Jurkat, Clone E6-1 (cell line): ENCODE results near the gene USP17L29. TPM values are rescaled to one million over a fixed set of nuclear protein-coding genes. Genes with fewer than 3 reads are reported as not detected.
A peak's percentile ranks its signal among the peaks of the same experiment; 100 is the strongest.
"Not testable (repeated sequence)": the region's sequence is repeated elsewhere in the genome, so short reads cannot be mapped to it uniquely, and the experiment has no call there.

Source experiments
- DNase-seq: peaks from one replicate; pipeline ENCODE4 v3.0.0-alpha.2; 2011; ENCODE audit warnings: low read depth, low spot score
- H3K4me3 ChIP-seq: 2 replicates; pipeline ENCODE4 v1.5.1; 2011; ENCODE audit warnings: mild to moderate bottlenecking, low read length, control low read depth, moderate library complexity
- polyA plus RNA-seq: library from polyadenylated mRNA; unstranded; fragments of >200 nt; gene quantifications from one replicate; pipeline ENCODE4 v1.2.1, GENCODE V29; 2012; ENCODE audit warnings: missing spikeins; ENCODE audit not compliant: insufficient read length, insufficient read depth

USP17L29 gene, protein sequence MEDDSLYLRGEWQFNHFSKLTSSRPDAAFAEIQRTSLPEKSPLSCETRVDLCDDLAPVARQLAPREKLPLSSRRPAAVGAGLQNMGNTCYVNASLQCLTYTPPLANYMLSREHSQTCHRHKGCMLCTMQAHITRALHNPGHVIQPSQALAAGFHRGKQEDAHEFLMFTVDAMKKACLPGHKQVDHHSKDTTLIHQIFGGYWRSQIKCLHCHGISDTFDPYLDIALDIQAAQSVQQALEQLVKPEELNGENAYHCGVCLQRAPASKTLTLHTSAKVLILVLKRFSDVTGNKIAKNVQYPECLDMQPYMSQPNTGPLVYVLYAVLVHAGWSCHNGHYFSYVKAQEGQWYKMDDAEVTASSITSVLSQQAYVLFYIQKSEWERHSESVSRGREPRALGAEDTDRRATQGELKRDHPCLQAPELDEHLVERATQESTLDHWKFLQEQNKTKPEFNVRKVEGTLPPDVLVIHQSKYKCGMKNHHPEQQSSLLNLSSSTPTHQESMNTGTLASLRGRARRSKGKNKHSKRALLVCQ
- not detected for polyA plus RNA-seq

DNA sequence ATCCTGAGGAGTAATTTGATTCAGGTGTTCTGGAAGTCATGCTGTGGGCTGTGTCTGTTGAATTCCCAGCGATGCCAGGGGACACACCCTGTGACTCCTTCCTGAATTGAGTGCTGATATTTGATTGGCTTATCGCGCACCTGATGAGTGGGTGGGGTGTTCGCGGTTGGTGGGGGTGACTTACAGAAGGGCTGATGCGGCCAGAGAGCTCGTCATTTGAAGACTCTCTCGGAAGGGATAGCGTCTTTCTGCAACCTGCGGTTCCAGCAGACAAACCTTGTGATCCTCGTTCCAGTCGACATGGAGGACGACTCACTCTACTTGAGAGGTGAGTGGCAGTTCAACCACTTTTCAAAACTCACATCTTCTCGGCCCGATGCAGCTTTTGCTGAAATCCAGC, at the start of gene USP17L29:
USP17L29 (plus strand) TSS at position 301 of the 400 bp plus-strand sequence; CDS start at position 301, 0 bp downstream.
- H3K4me3 ChIP-seq, DNase-seq: not testable (repeated sequence)

DNA sequence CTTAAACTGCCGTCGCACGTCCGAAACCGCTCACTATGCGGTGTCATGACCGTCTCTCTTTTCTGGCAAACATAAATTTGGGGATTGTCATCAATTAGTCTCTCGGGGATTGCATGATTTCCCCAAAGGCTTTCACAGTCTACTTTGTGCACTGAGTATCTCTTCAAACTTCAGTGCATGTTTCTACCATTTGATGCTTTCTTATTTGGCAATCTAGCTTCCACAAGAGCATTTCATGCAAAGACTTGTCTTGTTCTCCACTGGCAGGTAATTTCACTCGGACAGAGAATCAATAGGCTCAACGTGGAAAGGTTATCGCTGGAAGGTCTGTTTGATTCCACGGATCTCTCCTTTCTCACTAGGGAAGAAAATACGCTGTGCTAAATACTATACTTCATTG, 29.2 kb upstream of the USP17L29 start:
- not testable (repeated sequence) for H3K4me3 ChIP-seq, DNase-seq

DNA sequence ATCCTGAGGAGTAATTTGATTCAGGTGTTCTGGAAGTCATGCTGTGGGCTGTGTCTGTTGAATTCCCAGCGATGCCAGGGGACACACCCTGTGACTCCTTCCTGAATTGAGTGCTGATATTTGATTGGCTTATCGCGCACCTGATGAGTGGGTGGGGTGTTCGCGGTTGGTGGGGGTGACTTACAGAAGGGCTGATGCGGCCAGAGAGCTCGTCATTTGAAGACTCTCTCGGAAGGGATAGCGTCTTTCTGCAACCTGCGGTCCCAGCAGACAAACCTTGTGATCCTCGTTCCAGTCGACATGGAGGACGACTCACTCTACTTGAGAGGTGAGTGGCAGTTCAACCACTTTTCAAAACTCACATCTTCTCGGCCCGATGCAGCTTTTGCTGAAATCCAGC, 28.6 kb upstream of the USP17L29 start, which contains the start of gene USP17L24:
USP17L24 (plus strand) TSS at position 301 of the 400 bp plus-strand sequence; CDS start at position 301, 0 bp downstream.
- not testable (repeated sequence) for H3K4me3 ChIP-seq, DNase-seq

DNA sequence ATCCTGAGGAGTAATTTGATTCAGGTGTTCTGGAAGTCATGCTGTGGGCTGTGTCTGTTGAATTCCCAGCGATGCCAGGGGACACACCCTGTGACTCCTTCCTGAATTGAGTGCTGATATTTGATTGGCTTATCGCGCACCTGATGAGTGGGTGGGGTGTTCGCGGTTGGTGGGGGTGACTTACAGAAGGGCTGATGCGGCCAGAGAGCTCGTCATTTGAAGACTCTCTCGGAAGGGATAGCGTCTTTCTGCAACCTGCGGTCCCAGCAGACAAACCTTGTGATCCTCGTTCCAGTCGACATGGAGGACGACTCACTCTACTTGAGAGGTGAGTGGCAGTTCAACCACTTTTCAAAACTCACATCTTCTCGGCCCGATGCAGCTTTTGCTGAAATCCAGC, 23.8 kb upstream of the USP17L29 start, which contains the start of gene USP17L25:
USP17L25 (plus strand) TSS at position 301 of the 400 bp plus-strand sequence; CDS start at position 301, 0 bp downstream.
- not testable (repeated sequence) for H3K4me3 ChIP-seq, DNase-seq

DNA sequence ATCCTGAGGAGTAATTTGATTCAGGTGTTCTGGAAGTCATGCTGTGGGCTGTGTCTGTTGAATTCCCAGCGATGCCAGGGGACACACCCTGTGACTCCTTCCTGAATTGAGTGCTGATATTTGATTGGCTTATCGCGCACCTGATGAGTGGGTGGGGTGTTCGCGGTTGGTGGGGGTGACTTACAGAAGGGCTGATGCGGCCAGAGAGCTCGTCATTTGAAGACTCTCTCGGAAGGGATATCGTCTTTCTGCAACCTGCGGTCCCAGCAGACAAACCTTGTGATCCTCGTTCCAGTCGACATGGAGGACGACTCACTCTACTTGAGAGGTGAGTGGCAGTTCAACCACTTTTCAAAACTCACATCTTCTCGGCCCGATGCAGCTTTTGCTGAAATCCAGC, 19.1 kb upstream of the USP17L29 start, which contains the start of gene USP17L26:
USP17L26 (plus strand) TSS at position 301 of the 400 bp plus-strand sequence; CDS start at position 301, 0 bp downstream.
- not testable (repeated sequence) for H3K4me3 ChIP-seq, DNase-seq

DNA sequence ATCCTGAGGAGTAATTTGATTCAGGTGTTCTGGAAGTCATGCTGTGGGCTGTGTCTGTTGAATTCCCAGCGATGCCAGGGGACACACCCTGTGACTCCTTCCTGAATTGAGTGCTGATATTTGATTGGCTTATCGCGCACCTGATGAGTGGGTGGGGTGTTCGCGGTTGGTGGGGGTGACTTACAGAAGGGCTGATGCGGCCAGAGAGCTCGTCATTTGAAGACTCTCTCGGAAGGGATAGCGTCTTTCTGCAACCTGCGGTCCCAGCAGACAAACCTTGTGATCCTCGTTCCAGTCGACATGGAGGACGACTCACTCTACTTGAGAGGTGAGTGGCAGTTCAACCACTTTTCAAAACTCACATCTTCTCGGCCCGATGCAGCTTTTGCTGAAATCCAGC, 14.3 kb upstream of the USP17L29 start, which contains the start of gene USP17L5:
USP17L5 (plus strand) TSS at position 301 of the 400 bp plus-strand sequence; CDS start at position 301, 0 bp downstream.
- DNase-seq, H3K4me3 ChIP-seq: not testable (repeated sequence)

DNA sequence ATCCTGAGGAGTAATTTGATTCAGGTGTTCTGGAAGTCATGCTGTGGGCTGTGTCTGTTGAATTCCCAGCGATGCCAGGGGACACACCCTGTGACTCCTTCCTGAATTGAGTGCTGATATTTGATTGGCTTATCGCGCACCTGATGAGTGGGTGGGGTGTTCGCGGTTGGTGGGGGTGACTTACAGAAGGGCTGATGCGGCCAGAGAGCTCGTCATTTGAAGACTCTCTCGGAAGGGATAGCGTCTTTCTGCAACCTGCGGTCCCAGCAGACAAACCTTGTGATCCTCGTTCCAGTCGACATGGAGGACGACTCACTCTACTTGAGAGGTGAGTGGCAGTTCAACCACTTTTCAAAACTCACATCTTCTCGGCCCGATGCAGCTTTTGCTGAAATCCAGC, 9.6 kb upstream of the USP17L29 start, which contains the start of gene USP17L27:
USP17L27 (plus strand) TSS at position 301 of the 400 bp plus-strand sequence; CDS start at position 301, 0 bp downstream.
- DNase-seq, H3K4me3 ChIP-seq: not testable (repeated sequence)

DNA sequence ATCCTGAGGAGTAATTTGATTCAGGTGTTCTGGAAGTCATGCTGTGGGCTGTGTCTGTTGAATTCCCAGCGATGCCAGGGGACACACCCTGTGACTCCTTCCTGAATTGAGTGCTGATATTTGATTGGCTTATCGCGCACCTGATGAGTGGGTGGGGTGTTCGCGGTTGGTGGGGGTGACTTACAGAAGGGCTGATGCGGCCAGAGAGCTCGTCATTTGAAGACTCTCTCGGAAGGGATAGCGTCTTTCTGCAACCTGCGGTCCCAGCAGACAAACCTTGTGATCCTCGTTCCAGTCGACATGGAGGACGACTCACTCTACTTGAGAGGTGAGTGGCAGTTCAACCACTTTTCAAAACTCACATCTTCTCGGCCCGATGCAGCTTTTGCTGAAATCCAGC, 4.8 kb upstream of the USP17L29 start, which contains the start of gene USP17L28:
USP17L28 (plus strand) TSS at position 301 of the 400 bp plus-strand sequence; CDS start at position 301, 0 bp downstream.
- not testable (repeated sequence) for DNase-seq, H3K4me3 ChIP-seq

DNA sequence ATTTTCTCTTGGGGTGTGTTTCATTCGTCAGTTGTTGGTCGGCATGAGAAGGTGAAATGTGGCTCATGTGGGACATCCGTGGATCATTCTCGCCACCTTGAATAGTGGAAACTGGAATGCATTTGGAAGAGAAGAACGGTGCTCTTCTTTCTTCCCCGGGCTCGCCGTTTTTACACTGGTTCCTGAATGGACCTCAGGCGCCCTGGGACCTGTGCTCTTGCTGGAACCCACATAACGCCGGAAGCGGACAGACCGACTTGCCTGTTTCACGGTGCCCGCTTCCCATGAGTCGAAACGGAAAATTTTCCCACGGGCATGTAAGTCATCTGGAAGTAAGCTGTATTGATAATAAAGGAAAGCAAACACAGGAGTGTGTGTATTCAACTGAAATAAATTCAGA, 2.6 kb upstream of the USP17L29 start:
- H3K4me3 ChIP-seq, DNase-seq: not testable (repeated sequence)

DNA sequence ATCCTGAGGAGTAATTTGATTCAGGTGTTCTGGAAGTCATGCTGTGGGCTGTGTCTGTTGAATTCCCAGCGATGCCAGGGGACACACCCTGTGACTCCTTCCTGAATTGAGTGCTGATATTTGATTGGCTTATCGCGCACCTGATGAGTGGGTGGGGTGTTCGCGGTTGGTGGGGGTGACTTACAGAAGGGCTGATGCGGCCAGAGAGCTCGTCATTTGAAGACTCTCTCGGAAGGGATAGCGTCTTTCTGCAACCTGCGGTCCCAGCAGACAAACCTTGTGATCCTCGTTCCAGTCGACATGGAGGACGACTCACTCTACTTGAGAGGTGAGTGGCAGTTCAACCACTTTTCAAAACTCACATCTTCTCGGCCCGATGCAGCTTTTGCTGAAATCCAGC, 9.4 kb downstream of the USP17L29 start, which contains the start of gene USP17L30:
USP17L30 (plus strand) TSS at position 301 of the 400 bp plus-strand sequence; CDS start at position 301, 0 bp downstream.
- H3K4me3 ChIP-seq, DNase-seq: not testable (repeated sequence)

DNA sequence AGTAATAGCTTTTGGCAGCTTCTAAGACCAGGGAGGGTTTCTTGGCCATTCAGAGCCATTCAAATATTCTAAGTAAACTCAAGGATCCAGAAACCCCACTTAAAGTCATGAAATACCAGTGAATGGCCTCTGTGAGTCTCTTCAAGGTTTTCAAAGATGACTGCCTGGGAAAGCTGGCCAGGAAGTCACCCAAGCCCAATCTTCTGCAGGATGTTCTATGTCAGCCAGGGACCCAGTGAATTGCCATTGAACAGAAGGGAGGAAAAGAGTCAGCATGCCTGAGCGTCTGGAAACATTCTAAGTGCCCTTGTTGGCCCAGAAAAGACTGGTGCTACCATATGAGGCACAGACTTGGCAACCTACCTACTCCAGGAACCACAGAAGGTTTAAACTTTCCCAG, 26.4 kb downstream of the USP17L29 start:
- not testable (repeated sequence) for DNase-seq, H3K4me3 ChIP-seq

DNA sequence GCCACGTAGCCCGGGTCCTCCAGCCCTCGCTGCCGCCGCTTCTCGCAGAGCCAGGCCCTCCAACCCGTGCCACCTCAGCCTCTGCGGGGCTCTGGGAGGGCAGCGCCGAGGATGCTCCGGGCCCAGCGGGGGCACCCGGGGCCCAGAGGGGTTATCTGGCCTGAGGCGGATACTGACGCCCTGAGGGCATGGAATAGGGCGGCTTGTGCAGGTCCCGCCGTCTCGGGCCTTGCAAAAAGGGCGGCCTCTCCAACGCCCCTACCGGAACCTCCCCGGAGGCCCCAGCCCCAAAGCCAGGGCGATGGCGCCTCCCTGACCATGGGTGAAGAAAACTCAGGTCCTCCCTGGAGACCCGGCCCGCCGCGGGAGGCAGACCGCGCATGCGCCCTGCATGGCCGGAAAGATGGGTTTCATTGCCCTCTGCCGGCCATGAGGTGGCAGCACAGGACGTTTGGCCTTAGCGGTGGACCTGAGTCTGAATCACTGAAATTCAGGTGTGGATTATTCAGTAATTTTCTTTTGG, 27.6 kb downstream of the USP17L29 start:
- H3K4me3 ChIP-seq = peak overlapping the region; percentile 51
- not testable (repeated sequence) for DNase-seq

DNA sequence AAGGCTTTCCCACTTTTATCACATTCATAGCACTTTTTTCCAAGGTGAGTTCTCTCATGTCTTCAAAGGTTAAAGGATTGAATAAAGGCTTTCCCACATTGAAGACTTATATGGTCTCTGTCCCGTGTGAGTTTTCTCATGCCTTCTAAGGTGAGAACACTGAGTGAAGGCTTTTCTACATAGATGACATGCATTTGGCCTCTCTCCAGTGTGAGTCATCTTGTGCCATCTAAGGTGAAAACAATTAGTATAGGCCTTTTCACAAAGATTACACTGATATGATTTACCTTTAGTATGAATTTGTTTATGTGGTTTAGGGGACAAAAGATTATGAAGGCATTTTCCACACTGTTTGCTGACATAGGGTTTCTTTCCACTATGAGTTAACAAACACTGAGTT, 30.7 kb downstream of the USP17L29 start:
- H3K4me3 ChIP-seq = no peak overlapping the region
- DNase-seq = no peak

DNA sequence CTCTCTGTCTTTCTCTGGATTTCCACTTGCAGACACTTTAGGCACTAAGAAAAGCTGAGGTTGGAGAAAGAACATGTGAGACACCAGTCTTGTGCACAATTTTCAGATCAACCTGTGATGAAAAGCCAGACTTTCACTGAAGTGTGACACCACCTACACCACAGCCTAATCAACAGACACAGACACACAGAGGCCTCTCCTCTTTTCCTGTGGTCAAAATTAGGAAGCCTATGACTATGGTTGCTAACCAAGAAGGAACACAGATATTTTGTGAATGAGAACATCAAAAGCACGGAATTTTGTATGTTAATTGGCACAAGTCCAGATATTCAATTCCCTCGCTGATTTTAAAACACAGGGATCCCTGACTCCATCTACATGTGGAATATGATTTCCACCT, 35.6 kb downstream of the USP17L29 start:
- not testable (repeated sequence) for H3K4me3 ChIP-seq
- peak; percentile 18 for DNase-seq
